ENCODE results near the gene UROC1.

DNA sequence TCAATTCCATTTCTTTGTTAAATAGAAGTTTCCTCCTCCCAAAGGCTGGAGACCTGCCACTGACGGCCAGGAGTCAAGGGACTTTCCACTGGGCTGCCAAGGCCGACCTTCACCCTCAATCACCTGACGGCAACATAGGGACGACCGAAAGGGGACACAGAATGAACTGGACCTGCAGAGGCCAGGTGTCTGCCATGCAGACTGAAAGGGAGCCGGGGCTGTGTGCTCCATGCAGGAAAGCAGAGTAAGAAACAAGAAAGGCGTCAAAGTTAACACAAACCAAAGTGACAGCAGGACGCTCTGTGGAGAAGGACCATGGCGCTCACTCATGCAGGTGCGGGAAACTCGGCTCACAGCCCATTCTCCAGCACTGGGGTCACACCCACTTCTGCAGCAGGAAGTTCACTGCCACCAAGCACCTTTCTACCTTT, 67.9 kb downstream of the UROC1 start:
- TF ChIP-seq, protein P1, sequence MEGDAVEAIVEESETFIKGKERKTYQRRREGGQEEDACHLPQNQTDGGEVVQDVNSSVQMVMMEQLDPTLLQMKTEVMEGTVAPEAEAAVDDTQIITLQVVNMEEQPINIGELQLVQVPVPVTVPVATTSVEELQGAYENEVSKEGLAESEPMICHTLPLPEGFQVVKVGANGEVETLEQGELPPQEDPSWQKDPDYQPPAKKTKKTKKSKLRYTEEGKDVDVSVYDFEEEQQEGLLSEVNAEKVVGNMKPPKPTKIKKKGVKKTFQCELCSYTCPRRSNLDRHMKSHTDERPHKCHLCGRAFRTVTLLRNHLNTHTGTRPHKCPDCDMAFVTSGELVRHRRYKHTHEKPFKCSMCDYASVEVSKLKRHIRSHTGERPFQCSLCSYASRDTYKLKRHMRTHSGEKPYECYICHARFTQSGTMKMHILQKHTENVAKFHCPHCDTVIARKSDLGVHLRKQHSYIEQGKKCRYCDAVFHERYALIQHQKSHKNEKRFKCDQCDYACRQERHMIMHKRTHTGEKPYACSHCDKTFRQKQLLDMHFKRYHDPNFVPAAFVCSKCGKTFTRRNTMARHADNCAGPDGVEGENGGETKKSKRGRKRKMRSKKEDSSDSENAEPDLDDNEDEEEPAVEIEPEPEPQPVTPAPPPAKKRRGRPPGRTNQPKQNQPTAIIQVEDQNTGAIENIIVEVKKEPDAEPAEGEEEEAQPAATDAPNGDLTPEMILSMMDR (IDR thresholded peaks at IDR 0.05) = no peak
- TF ChIP-seq POLR2A (IDR thresholded peaks at IDR 0.05) (no peak), EP300 (IDR thresholded peaks at IDR 0.05) (no peak)
